Effector CD8-positive, alpha-beta T cell (primary cell): Measurements from ENCODE around the gene COX5A.
A peak's percentile ranks its signal among the peaks of the same experiment; 100 is the strongest.
"Not testable (repeated sequence)": the region's sequence is repeated elsewhere in the genome, so short reads cannot be mapped to it uniquely, and the experiment has no call there.

Experiments used
- DNase-seq: peaks from one replicate; lab custom pipeline; 2025; lab: John Stamatoyannopoulos, UW

The COX5A gene

GRCh38 chr15:74955796-74956647 is 18.1 kb upstream of the COX5A start:
- peak; percentile 26 for DNase-seq

DNA sequence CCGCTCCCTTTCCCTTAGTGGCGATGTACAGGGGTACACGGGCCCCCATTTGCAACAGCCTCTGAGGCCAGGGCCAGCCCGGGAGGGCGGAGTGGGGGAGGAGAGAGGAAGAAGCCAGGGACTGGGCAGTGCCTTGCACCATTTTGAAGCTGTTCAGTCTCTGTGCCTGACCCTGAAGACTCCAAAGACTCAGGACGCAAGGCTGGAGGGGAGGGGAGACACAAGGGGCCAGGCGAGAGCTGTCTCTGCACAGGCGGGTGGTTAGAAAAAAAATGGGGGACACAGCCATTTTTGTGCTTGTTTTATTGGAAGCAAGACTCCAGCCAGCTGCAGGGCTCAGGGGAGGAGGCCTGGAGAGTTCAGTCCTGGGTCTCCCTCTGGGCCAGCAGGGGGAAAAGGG is 17.1 kb upstream of the COX5A start:
- DNase-seq, result no peak

DNA sequence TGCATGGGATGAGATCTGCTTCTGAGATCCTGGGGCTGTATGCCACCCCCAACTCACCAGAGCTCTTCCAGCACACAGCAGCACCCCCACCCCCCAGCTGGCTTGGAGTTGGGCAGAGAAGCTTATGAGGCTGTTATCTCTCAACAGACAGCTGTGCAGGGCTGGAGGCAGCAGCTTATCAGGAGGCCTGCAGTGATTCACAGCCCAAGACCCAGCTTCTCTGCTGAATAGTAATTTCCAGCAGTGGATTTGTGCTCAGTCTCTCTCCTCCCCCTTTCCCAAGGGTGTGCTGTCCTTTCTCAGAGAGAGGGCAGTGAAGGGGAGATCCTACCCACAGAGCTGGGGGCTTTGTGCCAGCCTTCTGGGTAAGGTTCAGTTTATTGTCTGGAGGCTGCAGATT is 16.6 kb upstream of the COX5A start:
- no peak for DNase-seq

GRCh38 chr15:74951006-74951405 is 13.1 kb upstream of the COX5A start:
- no peak for DNase-seq

- peak; percentile 69 for DNase-seq
Observed at GRCh38 chr15:74950078-74950908, 12.4 kb upstream of the COX5A start.

DNA sequence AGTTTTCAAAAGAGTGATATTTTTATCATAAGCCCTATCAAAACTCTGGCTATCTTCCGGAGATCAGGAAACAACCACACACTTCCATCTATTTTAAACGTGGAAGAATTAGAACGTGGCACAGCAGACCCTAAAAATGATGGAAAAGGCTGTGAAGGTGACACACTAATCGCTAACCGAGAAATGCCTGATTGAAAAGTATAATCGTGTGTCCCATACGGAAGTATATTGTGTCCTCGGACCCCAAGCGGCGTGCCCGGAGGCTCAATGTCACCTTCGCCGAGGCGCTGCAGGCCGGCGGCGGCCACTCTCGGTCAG is 642 bp downstream of the COX5A start:
- DNase-seq, result no peak

GRCh38 chr15:74935193-74935592 is 2.7 kb downstream of the COX5A start:
- DNase-seq, result not testable (repeated sequence)

DNA sequence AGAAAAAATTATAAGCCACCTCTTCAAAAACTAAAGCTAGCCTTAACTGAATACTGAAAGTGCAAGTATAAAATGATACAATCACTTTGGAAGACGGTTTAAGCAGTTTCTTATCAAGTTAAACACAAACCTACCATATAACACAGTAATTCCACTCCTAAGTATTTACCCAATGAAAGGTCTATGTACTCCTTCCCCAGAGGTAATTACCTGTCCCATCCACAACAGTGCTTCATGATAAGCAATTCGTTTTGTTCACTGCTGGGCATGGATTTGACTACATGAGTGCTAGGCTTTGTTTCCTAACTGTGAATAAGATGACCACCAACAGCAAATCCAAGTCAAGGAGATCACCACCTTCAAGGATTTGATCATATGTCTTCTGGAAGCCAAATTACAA is 4.3 kb downstream of the COX5A start:
- no peak for DNase-seq

GRCh38 chr15:74928771-74929198 is 9.1 kb downstream of the COX5A start:
- DNase-seq, result no peak

DNA sequence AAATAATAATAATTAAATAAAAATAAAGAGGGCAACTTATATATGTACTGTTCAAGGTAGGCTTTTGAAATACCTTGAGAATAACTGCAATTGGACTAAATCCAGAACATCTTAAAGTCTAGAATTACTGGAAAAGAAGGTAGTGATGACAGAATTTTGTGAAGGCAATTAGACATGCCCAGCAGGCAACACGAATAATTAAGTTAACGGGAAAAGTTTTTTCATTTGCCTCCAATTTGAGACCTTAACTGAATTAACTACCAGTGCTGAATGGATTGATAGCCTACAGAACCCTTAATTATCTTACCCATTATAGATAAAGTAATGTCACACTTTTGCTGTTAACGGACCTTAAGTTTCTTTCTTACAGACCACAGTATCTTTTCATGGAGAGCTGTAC is 13.3 kb downstream of the COX5A start:
- no peak for DNase-seq

GRCh38 chr15:74920456-74920855 is 17.4 kb downstream of the COX5A start:
- DNase-seq, result no peak

- no peak for DNase-seq
Observed at GRCh38 chr15:74917676-74918075, 20.2 kb downstream of the COX5A start.

DNA sequence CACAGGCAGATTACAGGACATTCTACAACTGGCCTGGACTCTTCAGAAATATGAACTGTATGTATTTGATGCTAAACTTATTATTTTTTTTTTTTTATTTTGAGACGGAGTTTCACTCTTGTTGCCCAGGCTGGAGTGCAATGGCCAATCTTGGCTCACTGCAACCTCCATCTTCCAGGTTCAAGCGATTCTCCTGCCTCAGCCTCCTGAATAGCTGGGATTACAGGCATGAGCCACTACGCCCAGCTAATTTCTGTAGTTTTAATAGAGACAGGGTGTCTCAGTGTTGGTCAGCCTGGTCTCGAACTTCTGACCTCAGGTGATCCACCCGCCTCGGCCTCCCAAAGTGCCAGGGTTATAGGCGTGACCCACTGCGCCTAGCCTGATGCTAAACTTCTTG is 24.1 kb downstream of the COX5A start:
- DNase-seq, result not testable (repeated sequence)

- DNase-seq, result no peak
Observed at GRCh38 chr15:74913041-74913440, 24.8 kb downstream of the COX5A start.

DNA sequence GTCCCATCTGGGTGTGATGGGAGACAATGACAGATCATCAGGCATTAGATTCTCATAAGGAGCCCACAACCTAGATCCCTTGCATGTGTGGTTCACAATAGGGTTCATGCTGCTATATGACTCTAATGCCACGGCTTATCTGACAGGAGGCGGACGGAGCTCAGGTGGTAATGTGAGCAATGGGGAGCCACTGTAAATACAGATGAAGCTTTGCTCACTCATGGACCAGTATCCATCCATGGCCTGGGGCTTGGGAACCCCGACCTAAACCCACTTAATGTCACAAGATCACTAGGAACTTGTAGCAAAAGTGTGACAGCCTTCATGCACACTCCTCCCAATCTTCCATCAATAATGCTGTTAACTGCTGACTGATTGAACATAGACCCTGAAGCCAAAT is 29.2 kb downstream of the COX5A start:
- no peak for DNase-seq

- DNase-seq, result no peak
Observed at GRCh38 chr15:74907163-74907870, 30.6 kb downstream of the COX5A start.

GRCh38 chr15:74906450-74907162 is 31.3 kb downstream of the COX5A start, which contains the start of gene FAM219B:
FAM219B (minus strand) TSS chr15:74906851; CDS start chr15:74906800, 51 bp downstream.
- DNase-seq, result peak; percentile 48

DNA sequence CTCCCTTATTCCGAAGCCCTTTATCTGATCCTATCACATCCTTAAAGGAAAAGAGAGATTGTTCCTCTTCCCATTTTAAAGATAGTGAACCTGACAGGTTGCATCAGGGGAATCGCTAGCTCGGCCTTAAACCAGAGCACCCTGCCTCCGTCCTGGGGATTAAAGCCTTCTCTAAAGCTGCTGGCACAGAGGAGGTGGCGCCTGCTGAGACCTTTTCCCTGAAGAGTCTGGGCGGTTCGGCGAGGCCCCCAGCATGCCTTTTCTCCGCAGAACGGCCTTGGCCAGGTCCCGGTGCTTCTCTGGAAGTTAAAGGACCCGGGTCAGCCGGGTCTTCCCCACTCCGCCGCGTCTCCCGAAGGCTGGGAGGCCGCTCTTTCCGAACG is 31.8 kb downstream of the COX5A start:
- no peak for DNase-seq

DNA sequence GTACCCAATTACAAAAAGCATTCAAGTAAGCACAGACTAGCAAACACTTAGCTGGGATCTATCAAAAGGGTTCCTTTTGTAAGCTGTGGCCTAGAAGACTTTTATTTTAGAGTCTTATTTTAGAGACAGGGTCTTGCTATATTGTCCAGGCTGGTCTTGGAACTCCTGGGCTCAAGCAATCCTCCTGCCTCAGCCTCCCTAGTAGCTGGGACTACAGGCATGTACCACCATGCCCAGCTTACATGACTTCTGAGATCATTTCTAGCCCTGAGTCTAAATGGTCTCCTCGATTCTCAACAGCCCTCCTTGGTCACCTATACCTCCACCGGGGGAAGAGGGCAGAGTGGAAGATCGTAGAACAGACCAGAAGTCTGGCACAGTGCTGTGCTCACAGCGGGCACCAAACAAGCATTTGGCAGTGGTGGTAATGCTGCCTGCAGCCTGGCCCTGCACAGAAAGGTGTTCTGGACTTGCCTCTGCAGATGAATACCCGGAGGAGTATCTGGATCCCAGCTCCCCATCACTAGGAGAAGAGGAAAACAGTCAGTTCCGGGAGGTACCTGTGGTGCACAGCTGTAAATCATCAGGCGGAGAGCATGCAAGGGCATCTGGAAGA is 33.6 kb downstream of the COX5A start:
- no peak for DNase-seq

DNA sequence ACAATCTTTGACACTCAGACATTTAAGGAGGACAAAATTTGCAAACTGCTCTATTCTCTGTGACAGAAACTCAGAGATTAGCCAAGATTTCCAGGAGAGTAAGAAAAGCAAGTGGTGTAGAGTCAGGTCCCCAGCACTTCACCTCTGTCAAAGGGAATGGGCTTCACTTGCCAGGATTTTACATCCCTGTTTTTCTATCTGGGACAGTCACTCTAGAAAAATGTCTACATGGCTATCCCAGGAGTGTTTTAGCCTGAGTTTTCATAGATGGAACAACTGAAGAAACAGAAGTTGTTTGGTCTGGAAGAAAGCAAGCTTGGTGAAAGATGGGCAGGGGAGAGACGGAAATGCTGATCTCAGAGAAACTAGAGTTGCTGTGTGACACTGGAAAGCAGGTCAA is 34.2 kb downstream of the COX5A start:
- DNase-seq, result no peak

- no peak for DNase-seq
Observed at GRCh38 chr15:74902295-74903075, 35.4 kb downstream of the COX5A start.
